DMS153 treated with DMSO at 0.1 percent for 48 hours (cell line): ENCODE results near the gene HDHD3.
"Not testable (repeated sequence)": the region's sequence is repeated elsewhere in the genome, so short reads cannot be mapped to it uniquely, and the experiment has no call there.

Experiments used
- DNase-seq: peaks from one replicate; lab custom pipeline; 2025; ENCODE audit not compliant: unreplicated experiment; lab: John Stamatoyannopoulos, UW

The HDHD3 gene

GRCh38 chr9:113390192-113390960 lies 13.6 kb upstream of the HDHD3 start:
- DNase-seq = no peak

GRCh38 chr9:113389451-113389850 lies 12.7 kb upstream of the HDHD3 start:
- DNase-seq = no peak

- DNase-seq = no peak
Observed at GRCh38 chr9:113388833-113389232, 12.0 kb upstream of the HDHD3 start.

- no peak for DNase-seq
Observed at GRCh38 chr9:113387560-113388230, 10.9 kb upstream of the HDHD3 start.

GRCh38 chr9:113386571-113387393 lies 10.0 kb upstream of the HDHD3 start:
- DNase-seq = no peak

GRCh38 chr9:113381909-113382411 lies 5.2 kb upstream of the HDHD3 start:
- DNase-seq = no peak

- DNase-seq = not testable (repeated sequence)
Observed at GRCh38 chr9:113381441-113381840, 4.7 kb upstream of the HDHD3 start.

GRCh38 chr9:113380869-113381378 lies 4.1 kb upstream of the HDHD3 start:
- DNase-seq = no peak

- not testable (repeated sequence) for DNase-seq
Observed at GRCh38 chr9:113379829-113380210, 3.0 kb upstream of the HDHD3 start.

GRCh38 chr9:113379094-113379828 lies 2.5 kb upstream of the HDHD3 start:
- DNase-seq = not testable (repeated sequence)

- no peak for DNase-seq
Observed at GRCh38 chr9:113375057-113376023, 1.4 kb downstream of the HDHD3 start.

GRCh38 chr9:113373676-113374392 lies 3.0 kb downstream of the HDHD3 start:
- DNase-seq = no peak

GRCh38 chr9:113373256-113373655 lies 3.5 kb downstream of the HDHD3 start:
- DNase-seq = no peak

- no peak for DNase-seq
Observed at GRCh38 chr9:113372059-113372458, 4.7 kb downstream of the HDHD3 start.

GRCh38 chr9:113370806-113371325 lies 5.9 kb downstream of the HDHD3 start:
- DNase-seq = no peak

GRCh38 chr9:113369855-113370140 lies 7.0 kb downstream of the HDHD3 start:
- DNase-seq = no peak

GRCh38 chr9:113368982-113369854 lies 7.6 kb downstream of the HDHD3 start:
- no peak for DNase-seq
